Eye (tissue), 1 donor: ENCODE data around the gene BABAM1.

Source experiments
- DNase-seq: peaks from one replicate; pipeline ENCODE4 v3.0.0-alpha.2; 2015

The BABAM1 gene

GRCh38 chr19:17325133-17325532 is 57.9 kb downstream of the BABAM1 start:
- no peak for DNase-seq

- no peak for DNase-seq
Measured at GRCh38 chr19:17325881-17326594, 58.8 kb downstream of the BABAM1 start.

- DNase-seq = no peak
Measured at GRCh38 chr19:17326595-17326966, 59.3 kb downstream of the BABAM1 start.

GRCh38 chr19:17327068-17327653 is 59.9 kb downstream of the BABAM1 start:
- DNase-seq = no peak

GRCh38 chr19:17327654-17328516 is 60.6 kb downstream of the BABAM1 start:
- DNase-seq = peak; percentile 75
